ENCODE results near the gene ADPRH.
"Not testable (repeated sequence)": the region's sequence is repeated elsewhere in the genome, so short reads cannot be mapped to it uniquely, and the experiment has no call there.

- TF ChIP-seq, protein P1, sequence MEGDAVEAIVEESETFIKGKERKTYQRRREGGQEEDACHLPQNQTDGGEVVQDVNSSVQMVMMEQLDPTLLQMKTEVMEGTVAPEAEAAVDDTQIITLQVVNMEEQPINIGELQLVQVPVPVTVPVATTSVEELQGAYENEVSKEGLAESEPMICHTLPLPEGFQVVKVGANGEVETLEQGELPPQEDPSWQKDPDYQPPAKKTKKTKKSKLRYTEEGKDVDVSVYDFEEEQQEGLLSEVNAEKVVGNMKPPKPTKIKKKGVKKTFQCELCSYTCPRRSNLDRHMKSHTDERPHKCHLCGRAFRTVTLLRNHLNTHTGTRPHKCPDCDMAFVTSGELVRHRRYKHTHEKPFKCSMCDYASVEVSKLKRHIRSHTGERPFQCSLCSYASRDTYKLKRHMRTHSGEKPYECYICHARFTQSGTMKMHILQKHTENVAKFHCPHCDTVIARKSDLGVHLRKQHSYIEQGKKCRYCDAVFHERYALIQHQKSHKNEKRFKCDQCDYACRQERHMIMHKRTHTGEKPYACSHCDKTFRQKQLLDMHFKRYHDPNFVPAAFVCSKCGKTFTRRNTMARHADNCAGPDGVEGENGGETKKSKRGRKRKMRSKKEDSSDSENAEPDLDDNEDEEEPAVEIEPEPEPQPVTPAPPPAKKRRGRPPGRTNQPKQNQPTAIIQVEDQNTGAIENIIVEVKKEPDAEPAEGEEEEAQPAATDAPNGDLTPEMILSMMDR (conservative IDR thresholded peaks at IDR 0.05) = not testable (repeated sequence)
- TF ChIP-seq EZH2 (IDR thresholded peaks at IDR 0.05; ENCODE audit: low read depth) = not testable (repeated sequence)
Observed at GRCh38 chr3:119552928-119553327, 26.4 kb upstream of the ADPRH start.
